ENCODE measurements around the gene ITIH1. TPM values are rescaled to one million over a fixed set of nuclear protein-coding genes. Genes with fewer than 3 reads are reported as not detected.

Gene ITIH1
- total RNA-seq, 1 experiment from 2014 or later, result not detected

DNA sequence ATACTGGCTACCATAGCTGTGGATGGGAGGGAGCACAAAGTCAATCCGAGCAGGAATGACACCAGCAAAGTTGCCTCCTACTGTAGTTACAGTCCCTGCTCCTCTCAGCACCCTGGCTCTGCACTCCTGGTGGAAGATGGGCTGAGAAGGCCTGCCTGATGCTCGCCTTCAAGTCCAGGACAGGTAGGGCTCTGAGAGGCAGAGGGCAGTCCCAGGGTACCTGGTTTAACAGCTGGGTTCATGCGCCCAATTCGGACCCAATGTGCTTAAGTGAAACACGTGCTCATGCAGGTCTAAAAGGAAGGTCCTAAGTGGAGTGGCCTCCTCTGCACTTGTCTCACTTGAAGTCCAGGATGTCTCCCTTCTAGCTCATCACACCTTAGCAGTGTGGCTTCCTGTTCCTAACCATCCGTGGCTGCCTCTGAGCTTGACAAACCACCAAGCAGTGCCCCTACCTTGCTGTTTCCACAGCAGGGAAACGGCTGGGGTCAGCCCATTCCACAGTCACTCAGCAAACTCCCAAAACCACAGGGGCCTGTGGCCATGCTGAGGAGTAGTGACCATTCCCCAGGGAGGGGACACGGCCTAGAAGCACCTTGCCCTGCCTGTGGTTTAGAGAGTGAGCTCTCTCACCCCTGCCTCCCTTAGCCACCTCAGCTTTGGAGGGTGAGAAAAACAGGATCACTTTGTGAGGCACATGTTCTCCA, 61.3 kb downstream of the ITIH1 start:
- H3K27me3 ChIP-seq (ENCODE audit: insufficient read depth, low read length), result no peaks in the 10 kb centered on the region
- H2BK12ac ChIP-seq (ENCODE audit: insufficient read length, low read depth, low read length), result no peak overlapping the region
- no peaks in the 10 kb centered on the region for H3K9me3 ChIP-seq (ENCODE audit: control insufficient read depth, low read depth, low read length)
- no peak overlapping the region for H4K91ac ChIP-seq (ENCODE audit: insufficient read length, low read depth, low read length)
- no peaks in the 10 kb centered on the region for H3K79me1 ChIP-seq (ENCODE audit: insufficient read depth, low read depth, low read length, poor library complexity, severe bottlenecking)
- H2BK15ac ChIP-seq (ENCODE audit: low read depth, low read length), result no peak overlapping the region
- H4K8ac ChIP-seq (replicated peaks; ENCODE audit: insufficient read length, low read depth, low read length), result no peak overlapping the region
- H3K27me3 Mint-ChIP-seq (ENCODE audit: low read depth), result no peaks in the 10 kb centered on the region
- no peak overlapping the region for H3K4me3 Mint-ChIP-seq
- no peaks in the 10 kb centered on the region for H3K23me2 ChIP-seq (ENCODE audit: insufficient read length, low read depth, low read length, poor library complexity, severe bottlenecking)
- no peaks in the 10 kb centered on the region for H4K20me1 ChIP-seq (ENCODE audit: control insufficient read depth, insufficient read depth, insufficient read length)
- no peak overlapping the region for H2BK5ac ChIP-seq (ENCODE audit: insufficient read length, low read length)
- H3T11ph ChIP-seq (ENCODE audit: low read length), result no peak overlapping the region
- no peak overlapping the region for H3K4me2 ChIP-seq (ENCODE audit: insufficient read depth, insufficient read length, low read length)
- no peak overlapping the region for H3K23ac ChIP-seq (ENCODE audit: insufficient read length, low read depth, low read length)
- H2AK5ac ChIP-seq (ENCODE audit: insufficient read length, low read length), result no peak overlapping the region
- peaks cover 0 to 12% (median 3%) of the 10 kb centered on the region in 3 experiments; a peak in 6 of 7 replicates for H3K36me3 Mint-ChIP-seq (ENCODE audit: insufficient read depth in 1 of 3, low read depth in 3 of 3)
- TF ChIP-seq, protein P1, sequence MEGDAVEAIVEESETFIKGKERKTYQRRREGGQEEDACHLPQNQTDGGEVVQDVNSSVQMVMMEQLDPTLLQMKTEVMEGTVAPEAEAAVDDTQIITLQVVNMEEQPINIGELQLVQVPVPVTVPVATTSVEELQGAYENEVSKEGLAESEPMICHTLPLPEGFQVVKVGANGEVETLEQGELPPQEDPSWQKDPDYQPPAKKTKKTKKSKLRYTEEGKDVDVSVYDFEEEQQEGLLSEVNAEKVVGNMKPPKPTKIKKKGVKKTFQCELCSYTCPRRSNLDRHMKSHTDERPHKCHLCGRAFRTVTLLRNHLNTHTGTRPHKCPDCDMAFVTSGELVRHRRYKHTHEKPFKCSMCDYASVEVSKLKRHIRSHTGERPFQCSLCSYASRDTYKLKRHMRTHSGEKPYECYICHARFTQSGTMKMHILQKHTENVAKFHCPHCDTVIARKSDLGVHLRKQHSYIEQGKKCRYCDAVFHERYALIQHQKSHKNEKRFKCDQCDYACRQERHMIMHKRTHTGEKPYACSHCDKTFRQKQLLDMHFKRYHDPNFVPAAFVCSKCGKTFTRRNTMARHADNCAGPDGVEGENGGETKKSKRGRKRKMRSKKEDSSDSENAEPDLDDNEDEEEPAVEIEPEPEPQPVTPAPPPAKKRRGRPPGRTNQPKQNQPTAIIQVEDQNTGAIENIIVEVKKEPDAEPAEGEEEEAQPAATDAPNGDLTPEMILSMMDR (conservative IDR thresholded peaks at IDR 0.05), result no peak
- no peak overlapping the region; the same call in 1 of the 2 replicates for H3K14ac ChIP-seq (ENCODE audit: insufficient read depth, low read length)
- no peak overlapping the region for H3K56ac ChIP-seq (ENCODE audit: insufficient read length, low read depth, low read length)
- H4K5ac ChIP-seq (ENCODE audit: insufficient read length, low read depth, low read length), result no peak overlapping the region
- H2BK20ac ChIP-seq (ENCODE audit: low read depth, low read length, poor library complexity, severe bottlenecking), result no peak overlapping the region
- H3K4me1 Mint-ChIP-seq, result peaks cover 6 to 22% of the 10 kb centered on the region in 2 experiments
- no peaks in the 10 kb centered on the region for H3K79me2 ChIP-seq (ENCODE audit: insufficient read depth, low read length)
- H3K4me1 ChIP-seq (ENCODE audit: insufficient read depth, low read length), result no peaks in the 10 kb centered on the region
- H3K9me3 Mint-ChIP-seq, result no peaks in the 10 kb centered on the region
- no peak overlapping the region for H3K18ac ChIP-seq (ENCODE audit: insufficient read length, low read depth, low read length)
- no peak overlapping the region for H3K4ac ChIP-seq (ENCODE audit: low read depth, low read length)
- no peak overlapping the region for H2AFZ ChIP-seq (ENCODE audit: low read length)
- no peak overlapping the region for H3K9ac ChIP-seq (ENCODE audit: extremely low read depth, insufficient read length, low read length)
- H2BK120ac ChIP-seq (ENCODE audit: low read depth, low read length, poor library complexity, severe bottlenecking), result no peak overlapping the region
- no CpG with 5 or more reads among the region's 8 CpGs for WGBS (ENCODE audit: extremely low coverage, insufficient read length, low lambda C conversion rate)
- no peak overlapping the region for H3K27ac ChIP-seq (ENCODE audit: insufficient read length, low read depth, low read length)
- no peak overlapping the region for H3K27ac Mint-ChIP-seq
- DNase-seq, result no peak
